Measurements from ENCODE around the gene TMED4. TPM values are rescaled to one million over a fixed set of nuclear protein-coding genes. Genes with fewer than 3 reads are reported as not detected.

TMED4 gene
- total RNA-seq, 1 experiment from 2014 or later: 62.4 TPM

GRCh38 chr7:44631458-44632115 lies 49.6 kb upstream of the TMED4 start:
- Histone ChIP-seq H2BK12ac (ENCODE audit: insufficient read length, low read depth, low read length) (no peak overlapping the region), H3K18ac (ENCODE audit: insufficient read length, low read depth, low read length) (no peak overlapping the region), H3K56ac (ENCODE audit: insufficient read length, low read depth, low read length) (no peak overlapping the region), H3K14ac (ENCODE audit: insufficient read depth, low read length) (no peak overlapping the region), H2BK5ac (ENCODE audit: insufficient read length, low read length) (no peak overlapping the region), H3K23ac (ENCODE audit: insufficient read length, low read depth, low read length) (no peak overlapping the region), H3T11ph (ENCODE audit: low read length) (no peak overlapping the region), H3K9me3 (ENCODE audit: control insufficient read depth, low read depth, low read length) (no peaks in the 10 kb centered on the region), H3K79me2 (ENCODE audit: insufficient read depth, low read length) (no peaks in the 10 kb centered on the region), H2AFZ (ENCODE audit: low read length) (no peak overlapping the region), H3K23me2 (ENCODE audit: insufficient read length, low read depth, low read length, poor library complexity, severe bottlenecking) (no peaks in the 10 kb centered on the region), H3K4ac (ENCODE audit: low read depth, low read length) (no peak overlapping the region), H3K4me1 (ENCODE audit: insufficient read depth, low read length) (peaks cover 2% of the 10 kb centered on the region; the same call in 1 of the 2 replicates), H4K8ac (replicated peaks; ENCODE audit: insufficient read length, low read depth, low read length) (no peak overlapping the region), H3K4me2 (ENCODE audit: insufficient read depth, insufficient read length, low read length) (no peak overlapping the region), H2AK5ac (ENCODE audit: insufficient read length, low read length) (no peak overlapping the region), H2BK15ac (ENCODE audit: low read depth, low read length) (no peak overlapping the region), H4K5ac (ENCODE audit: insufficient read length, low read depth, low read length) (no peak overlapping the region), H3K27ac (ENCODE audit: insufficient read length, low read depth, low read length) (no peak overlapping the region), H2BK20ac (ENCODE audit: low read depth, low read length, poor library complexity, severe bottlenecking) (no peak overlapping the region), H4K91ac (ENCODE audit: insufficient read length, low read depth, low read length) (no peak overlapping the region), H2BK120ac (ENCODE audit: low read depth, low read length, poor library complexity, severe bottlenecking) (no peak overlapping the region), H4K20me1 (ENCODE audit: control insufficient read depth, insufficient read depth, insufficient read length) (no peaks in the 10 kb centered on the region), H3K79me1 (ENCODE audit: insufficient read depth, low read depth, low read length, poor library complexity, severe bottlenecking) (no peaks in the 10 kb centered on the region), H3K9ac (ENCODE audit: extremely low read depth, insufficient read length, low read length) (peak overlapping the region; percentile 20), H3K27me3 (ENCODE audit: insufficient read depth, low read length) (no peaks in the 10 kb centered on the region)
- Mint-ChIP-seq H3K4me1 (peaks cover 40 to 43% of the 10 kb centered on the region in 2 experiments), H3K27ac (peak overlapping the region; percentile 9 to 80 (median 74); a peak in 5 of 7 replicates), H3K27me3 (ENCODE audit: low read depth) (no peaks in the 10 kb centered on the region), H3K9me3 (no peaks in the 10 kb centered on the region), H3K36me3 (ENCODE audit: insufficient read depth in 1 of 3, low read depth in 3 of 3) (peaks cover 2 to 21% (median 4%) of the 10 kb centered on the region in 3 experiments; a peak in 6 of 7 replicates), H3K4me3 (peak overlapping the region in 1 of 2 experiments; percentile 54; a peak in 2 of 5 replicates)
- no peak for DNase-seq
- TF ChIP-seq CTCF (conservative IDR thresholded peaks at IDR 0.05): no peak
- WGBS (ENCODE audit: extremely low coverage, insufficient read length, low lambda C conversion rate): no CpG with 5 or more reads among the region's 6 CpGs
